Bone marrow (tissue), 2 donors: ENCODE data around the gene PTPRK.
"Not testable (repeated sequence)": the region's sequence is repeated elsewhere in the genome, so short reads cannot be mapped to it uniquely, and the experiment has no call there.

Source experiments
- DNase-seq, 2 donors: peaks; one replicate each; lab custom pipeline; 2025; lab: John Stamatoyannopoulos, UW

Gene PTPRK

GRCh38 chr6:128018821-128019220, 501.6 kb downstream of the PTPRK start:
- no peak for DNase-seq

- no peak for DNase-seq
These were observed 503.1 kb downstream of the PTPRK start for GRCh38 chr6:128017288-128017687.

GRCh38 chr6:128007658-128008057, 512.7 kb downstream of the PTPRK start:
- no peak for DNase-seq

GRCh38 chr6:128005009-128005408, 515.4 kb downstream of the PTPRK start:
- no peak for DNase-seq

GRCh38 chr6:128000363-128000762, 520.0 kb downstream of the PTPRK start:
- no peak for DNase-seq

- DNase-seq, result no peak
These were observed 521.4 kb downstream of the PTPRK start for GRCh38 chr6:127998985-127999384.

GRCh38 chr6:127997496-127998164, 522.8 kb downstream of the PTPRK start:
- no peak for DNase-seq

GRCh38 chr6:127996925-127997324, 523.5 kb downstream of the PTPRK start:
- no peak for DNase-seq

GRCh38 chr6:127992144-127992543, 528.3 kb downstream of the PTPRK start:
- no peak for DNase-seq

GRCh38 chr6:127990074-127990473, 530.3 kb downstream of the PTPRK start:
- DNase-seq, result no peak

- DNase-seq, result no peak
These were observed 539.4 kb downstream of the PTPRK start for GRCh38 chr6:127980996-127981395.

GRCh38 chr6:127978185-127978584, 542.2 kb downstream of the PTPRK start:
- not testable (repeated sequence) for DNase-seq

GRCh38 chr6:127976796-127977195, 543.6 kb downstream of the PTPRK start:
- no peak for DNase-seq

GRCh38 chr6:127976111-127976510, 544.3 kb downstream of the PTPRK start:
- DNase-seq, result no peak

GRCh38 chr6:127972815-127973214, 547.6 kb downstream of the PTPRK start:
- no peak for DNase-seq

- no peak for DNase-seq
These were observed 548.4 kb downstream of the PTPRK start for GRCh38 chr6:127971945-127972391.

- no peak for DNase-seq
These were observed 549.0 kb downstream of the PTPRK start for GRCh38 chr6:127971386-127971785.

GRCh38 chr6:127969701-127970100, 550.7 kb downstream of the PTPRK start:
- no peak for DNase-seq

GRCh38 chr6:127968394-127968793, 552.0 kb downstream of the PTPRK start:
- no peak for DNase-seq

- no peak for DNase-seq
These were observed 552.7 kb downstream of the PTPRK start for GRCh38 chr6:127967708-127968107.

- no peak for DNase-seq
These were observed 553.8 kb downstream of the PTPRK start for GRCh38 chr6:127966616-127967015.

GRCh38 chr6:127963495-127963894, 556.9 kb downstream of the PTPRK start:
- DNase-seq, result no peak

- DNase-seq, result no peak
These were observed 560.5 kb downstream of the PTPRK start for GRCh38 chr6:127959869-127960268.

GRCh38 chr6:127956956-127957355, 563.4 kb downstream of the PTPRK start:
- no peak for DNase-seq
